HG03442 (cell line): ENCODE data around the gene ADCY10.
A peak's percentile ranks its signal among the peaks of the same experiment; 100 is the strongest.
"Not testable (repeated sequence)": the region's sequence is repeated elsewhere in the genome, so short reads cannot be mapped to it uniquely, and the experiment has no call there.

ENCODE experiments used
- ATAC-seq: cut with Tn5 transposase; IDR thresholded peaks from one replicate; pipeline ENCODE4 v1.9.1; 2021; ENCODE audit warnings: mild to moderate bottlenecking, moderate library complexity; ENCODE audit not compliant: unreplicated experiment

Gene ADCY10, protein sequence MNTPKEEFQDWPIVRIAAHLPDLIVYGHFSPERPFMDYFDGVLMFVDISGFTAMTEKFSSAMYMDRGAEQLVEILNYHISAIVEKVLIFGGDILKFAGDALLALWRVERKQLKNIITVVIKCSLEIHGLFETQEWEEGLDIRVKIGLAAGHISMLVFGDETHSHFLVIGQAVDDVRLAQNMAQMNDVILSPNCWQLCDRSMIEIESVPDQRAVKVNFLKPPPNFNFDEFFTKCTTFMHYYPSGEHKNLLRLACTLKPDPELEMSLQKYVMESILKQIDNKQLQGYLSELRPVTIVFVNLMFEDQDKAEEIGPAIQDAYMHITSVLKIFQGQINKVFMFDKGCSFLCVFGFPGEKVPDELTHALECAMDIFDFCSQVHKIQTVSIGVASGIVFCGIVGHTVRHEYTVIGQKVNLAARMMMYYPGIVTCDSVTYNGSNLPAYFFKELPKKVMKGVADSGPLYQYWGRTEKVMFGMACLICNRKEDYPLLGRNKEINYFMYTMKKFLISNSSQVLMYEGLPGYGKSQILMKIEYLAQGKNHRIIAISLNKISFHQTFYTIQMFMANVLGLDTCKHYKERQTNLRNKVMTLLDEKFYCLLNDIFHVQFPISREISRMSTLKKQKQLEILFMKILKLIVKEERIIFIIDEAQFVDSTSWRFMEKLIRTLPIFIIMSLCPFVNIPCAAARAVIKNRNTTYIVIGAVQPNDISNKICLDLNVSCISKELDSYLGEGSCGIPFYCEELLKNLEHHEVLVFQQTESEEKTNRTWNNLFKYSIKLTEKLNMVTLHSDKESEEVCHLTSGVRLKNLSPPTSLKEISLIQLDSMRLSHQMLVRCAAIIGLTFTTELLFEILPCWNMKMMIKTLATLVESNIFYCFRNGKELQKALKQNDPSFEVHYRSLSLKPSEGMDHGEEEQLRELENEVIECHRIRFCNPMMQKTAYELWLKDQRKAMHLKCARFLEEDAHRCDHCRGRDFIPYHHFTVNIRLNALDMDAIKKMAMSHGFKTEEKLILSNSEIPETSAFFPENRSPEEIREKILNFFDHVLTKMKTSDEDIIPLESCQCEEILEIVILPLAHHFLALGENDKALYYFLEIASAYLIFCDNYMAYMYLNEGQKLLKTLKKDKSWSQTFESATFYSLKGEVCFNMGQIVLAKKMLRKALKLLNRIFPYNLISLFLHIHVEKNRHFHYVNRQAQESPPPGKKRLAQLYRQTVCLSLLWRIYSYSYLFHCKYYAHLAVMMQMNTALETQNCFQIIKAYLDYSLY (N-terminal part only)

DNA sequence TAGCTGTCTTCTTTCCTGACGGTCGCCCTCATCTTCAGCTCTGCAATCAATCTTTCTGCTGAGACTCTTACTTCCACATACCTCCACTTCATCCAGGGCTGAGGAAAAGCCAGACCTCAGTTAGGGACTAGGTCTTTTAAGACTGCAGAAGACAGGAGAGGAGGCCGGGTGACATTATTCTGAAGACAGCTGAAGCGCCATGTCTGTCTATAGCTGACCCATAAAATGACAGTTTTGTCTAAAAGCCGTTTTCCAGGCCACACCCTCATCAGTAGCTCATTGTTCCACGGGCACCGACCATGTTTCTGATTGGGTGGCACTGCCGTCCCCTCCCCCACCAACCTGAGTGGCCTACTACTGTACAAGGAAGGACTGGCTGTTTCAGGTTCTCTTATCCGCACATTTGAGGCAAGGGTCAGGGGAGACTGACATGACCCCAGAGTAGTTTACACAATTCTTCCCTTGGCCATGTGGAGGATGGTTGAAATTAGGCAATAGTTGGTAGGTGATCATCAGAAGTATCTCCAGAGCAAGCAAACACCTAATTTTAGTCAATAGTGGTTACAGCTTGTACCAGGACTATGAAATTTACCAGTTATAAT, at the start of gene ADCY10:
TSS of gene ADCY10 (minus strand) at position 240 of the 602 bp plus-strand sequence. CDS start 8,994 bp downstream, outside the sequence.
- ATAC-seq: no peak

DNA sequence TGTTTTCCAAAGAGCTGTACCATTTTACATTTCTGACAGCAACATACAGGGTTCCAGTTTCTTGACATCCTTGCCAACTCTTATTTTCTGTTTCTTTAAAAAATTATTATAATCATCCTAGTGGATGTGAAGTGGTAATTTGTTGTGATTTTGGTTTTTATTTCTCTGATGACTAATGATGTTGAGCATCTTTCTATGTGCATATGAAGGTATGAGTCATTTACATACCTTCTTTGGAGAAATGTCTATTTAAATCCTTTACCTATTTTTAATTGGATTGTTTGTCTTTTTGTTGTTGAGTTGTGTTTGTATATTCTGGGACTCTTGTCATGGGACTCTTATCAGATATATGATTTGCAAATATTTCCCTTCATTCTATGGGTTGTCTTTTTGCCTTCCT, 43.8 kb upstream of the ADCY10 start:
- no peak for ATAC-seq

DNA sequence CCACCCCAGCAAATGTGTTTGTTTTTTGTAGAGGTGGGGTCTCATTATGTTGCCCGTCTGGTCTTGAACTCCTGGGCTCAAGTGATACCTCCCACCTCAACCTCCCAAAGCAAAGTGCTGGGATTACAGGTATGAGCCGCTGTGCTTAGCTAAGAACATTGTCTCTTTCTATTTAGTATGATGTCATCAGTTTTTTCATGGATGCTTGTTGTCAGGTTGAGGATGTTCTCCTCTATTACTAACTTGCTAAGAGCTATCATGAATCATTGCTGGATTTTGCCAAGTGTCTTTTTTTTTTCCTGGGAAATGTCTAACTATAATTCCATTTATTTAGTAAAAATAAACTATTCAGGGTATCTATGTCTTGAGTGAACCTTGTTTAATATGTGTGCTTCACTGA, 42.0 kb upstream of the ADCY10 start:
- ATAC-seq: no peak

DNA sequence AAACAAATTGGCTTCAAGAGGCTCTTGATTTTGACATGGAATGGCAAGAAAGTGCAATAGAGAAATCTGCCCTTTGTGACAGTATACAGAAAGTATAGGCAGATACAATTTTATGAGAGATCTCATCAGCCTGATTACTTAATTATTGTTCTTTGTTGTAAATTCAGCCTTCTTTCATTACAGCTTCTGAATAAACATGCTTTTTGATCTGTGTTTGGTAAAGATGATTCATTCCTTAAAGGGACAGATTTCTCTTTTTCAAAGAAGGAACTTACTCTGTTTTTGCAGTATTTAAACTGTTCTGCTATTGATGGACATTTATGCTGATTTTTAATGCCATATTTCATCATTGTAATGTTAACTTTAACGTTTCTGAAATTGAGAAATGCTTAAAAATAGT, 36.6 kb upstream of the ADCY10 start:
- ATAC-seq: no peak

DNA sequence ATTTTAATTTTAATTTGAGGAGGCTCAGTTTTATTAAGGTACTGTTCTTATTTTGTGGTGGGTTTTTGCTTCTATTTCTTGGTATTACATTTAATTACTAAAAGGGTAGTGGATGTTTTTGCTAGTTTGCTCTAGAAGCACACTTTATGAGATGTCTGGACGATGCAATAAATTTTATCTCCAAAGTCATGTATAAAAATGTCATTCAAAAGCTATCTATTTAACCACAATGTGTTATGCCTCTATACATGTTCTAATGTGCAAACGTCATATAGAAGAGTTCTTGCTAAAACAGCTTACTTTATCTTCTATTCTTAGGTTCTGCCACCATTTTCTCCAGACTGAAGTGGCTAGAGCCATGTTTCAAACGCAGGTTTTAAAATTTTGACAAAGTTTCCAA, 35.9 kb upstream of the ADCY10 start:
- no peak for ATAC-seq

DNA sequence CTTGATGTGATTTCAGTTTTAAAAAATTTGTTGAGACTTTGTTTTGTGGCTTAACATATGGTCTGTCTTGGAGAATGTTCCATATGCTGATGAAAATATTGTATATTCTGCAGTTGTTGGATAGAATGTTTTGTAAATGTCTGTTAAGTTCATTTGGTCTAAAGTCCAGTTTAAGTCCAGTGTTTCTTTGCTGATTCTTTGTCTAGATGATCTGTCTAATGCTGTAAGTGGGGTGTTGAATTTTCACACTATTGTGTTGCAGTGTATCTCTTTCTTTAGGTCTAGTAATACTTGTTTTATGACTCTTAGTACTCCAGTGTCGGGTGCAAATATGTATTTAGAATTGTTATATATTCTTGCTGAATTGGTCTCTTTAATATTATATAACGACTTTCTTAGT, 33.8 kb upstream of the ADCY10 start:
- ATAC-seq: no peak

DNA sequence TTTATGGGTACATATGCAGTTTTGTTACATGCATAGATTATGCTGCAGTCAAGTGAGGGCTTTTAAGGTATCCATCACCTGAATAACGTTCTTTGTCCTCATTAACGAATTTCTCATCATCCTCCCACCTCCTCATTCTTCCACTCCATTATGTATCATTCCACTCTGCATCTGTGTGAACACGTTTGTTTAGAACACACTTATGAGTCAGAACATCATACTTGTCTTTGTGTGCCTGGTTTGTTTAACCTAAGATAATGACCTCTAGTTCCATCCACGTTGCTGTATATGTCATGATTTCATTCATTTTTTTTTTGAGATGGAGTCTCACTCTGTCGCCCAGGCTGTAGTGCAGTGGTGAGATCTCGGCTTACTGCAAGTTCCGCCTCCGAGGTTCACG, 29.6 kb upstream of the ADCY10 start:
- ATAC-seq: no peak

DNA sequence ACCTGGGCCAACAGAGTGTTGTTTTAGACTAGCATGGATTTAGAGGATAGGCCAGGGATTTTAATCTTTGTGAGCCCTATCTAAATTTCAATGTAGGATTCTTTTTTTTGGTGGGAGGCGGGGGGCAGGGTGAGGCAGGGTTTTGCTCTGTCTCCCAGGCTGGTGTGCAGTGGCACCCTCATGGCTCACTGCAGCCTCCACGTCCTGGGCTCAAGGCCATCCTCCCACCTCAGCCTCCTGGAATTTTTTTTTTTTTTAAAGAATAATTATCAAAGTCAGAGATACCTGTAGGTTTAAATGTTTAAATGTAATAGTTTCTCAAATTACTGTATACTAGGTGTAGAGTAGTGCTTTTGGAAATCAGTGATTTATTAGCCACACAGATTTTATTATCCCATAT, 26.3 kb upstream of the ADCY10 start:
- no peak for ATAC-seq

DNA sequence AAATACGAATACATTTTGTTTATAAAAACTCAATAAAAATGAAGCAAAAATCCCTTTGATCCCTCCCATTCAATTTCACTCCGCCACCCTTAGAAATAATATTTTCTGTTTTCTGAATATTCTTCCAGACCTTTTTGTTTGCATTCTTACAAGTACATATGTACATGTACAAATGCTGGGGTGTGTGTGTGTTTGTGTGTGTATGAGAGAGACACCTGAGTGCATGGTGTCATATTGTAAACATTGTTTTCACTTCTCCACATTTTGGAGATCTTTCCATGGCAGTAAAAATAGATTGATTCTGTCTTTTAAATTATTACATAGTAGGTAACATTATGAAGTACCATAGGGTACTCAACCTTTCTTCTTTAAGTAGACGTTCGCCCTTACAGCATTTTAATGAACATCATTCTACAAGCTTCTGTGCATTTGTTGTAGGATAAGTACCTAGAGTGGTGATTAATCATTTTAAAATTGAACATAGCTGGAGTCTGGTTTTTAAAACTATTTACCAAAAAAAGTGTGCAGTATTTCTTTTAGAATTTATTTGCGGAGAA, 24.2 kb upstream of the ADCY10 start:
- ATAC-seq: no peak

DNA sequence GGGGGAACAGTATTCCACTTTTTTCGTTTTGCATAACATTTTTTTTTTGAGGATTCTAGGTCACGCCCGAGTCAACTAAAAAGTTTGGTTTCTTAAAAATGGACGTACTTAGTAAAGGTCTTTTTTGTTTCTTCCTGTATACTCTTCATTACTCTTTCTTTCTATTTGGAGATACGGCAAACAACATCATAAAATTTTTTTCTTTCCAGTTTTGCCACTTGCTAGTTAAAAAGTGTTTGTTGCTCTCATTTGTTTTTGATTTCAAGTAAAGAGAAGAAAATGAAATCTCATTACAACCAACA, 23.7 kb upstream of the ADCY10 start:
- ATAC-seq: no peak

DNA sequence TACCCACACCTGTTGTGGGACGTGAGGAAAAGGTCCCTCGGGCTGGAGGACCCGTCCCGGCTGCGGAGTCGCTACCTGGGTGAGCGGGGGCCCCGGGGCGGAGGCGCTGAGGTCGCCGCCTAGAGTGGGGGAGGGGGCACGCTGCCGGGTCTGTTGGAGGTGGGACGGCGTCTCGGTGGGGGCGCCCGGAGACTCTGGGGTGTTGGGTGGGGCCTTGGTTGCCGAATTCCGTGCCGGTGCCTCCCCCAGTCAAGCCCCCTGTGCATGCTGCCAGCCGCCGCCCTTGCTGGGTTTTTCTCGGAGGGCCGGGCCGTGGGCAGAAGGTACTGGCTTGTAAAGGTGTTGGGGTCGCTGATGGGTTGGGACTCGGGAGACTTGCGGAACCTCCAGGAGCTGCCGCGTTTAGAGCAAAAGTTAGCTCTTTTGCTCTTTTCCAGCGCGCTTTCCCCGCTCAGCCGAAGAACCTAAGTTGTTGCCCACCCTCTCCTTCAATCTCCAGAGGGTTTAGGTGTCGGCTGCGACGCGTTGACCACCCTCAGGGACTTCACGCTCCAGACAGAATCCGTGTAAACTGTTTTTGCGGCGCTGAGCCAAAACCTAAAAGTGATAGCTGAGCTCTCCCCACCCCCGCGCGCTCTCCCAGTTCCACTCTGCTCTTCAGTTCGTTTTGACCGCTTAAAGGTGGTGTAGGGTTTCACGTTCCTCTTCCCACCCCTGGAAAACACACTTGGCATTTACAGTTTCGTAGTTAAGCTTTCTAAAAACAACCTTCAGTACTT, 23.2 kb upstream of the ADCY10 start, which contains the start of gene MPC2:
TSS of gene MPC2 (minus strand) at position 143 of the 779 bp plus-strand sequence. CDS start 1,231 bp downstream, outside the sequence.
- peak; percentile 8 for ATAC-seq

DNA sequence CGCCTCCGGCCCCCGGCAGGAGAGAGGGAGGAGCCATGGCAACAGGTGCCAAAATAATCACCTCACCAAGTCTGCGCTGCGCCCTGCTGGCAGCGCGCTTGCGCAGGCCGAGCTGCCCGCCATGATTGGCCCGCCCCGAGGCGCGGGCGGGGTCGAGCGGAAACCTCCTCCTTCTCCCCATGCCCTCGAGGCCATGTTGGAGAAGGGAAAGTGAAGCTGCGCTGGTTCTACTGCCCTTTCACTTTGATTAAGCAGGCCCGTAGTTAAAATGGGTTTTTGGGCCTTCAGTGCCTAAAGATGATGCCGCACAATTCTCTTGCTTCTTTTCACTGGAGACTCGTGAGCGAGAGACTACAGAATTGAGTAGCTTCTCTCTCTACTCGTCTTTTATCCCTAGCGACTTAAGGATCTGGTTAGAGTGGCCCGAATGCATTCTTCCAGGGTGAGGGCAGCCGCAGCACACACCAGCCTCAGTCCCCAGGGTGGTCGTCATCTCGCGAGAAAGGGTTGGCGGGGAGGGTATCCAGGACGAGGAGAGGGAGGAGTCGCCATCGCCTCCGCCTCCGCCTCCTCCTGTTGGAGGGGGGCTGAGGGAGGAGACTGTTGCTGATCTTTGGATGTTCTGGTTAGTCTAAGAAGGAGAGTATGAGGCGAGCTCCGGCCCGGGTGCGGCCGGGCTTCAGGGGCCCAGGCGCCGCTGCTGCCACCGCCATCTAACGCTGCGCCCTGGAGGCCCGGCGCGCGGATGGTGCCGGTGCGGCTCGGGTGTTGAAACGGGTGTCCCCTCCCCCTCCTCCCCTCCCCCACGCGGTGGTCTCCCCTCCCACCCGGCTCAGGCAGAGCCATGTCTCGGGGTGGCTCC, 22.4 kb upstream of the ADCY10 start, which contains the start of gene DCAF6:
TSS of gene DCAF6 (plus strand) at position 616 of the 862 bp plus-strand sequence. CDS start at position 845, 229 bp downstream.
- peak; percentile 76 for ATAC-seq

DNA sequence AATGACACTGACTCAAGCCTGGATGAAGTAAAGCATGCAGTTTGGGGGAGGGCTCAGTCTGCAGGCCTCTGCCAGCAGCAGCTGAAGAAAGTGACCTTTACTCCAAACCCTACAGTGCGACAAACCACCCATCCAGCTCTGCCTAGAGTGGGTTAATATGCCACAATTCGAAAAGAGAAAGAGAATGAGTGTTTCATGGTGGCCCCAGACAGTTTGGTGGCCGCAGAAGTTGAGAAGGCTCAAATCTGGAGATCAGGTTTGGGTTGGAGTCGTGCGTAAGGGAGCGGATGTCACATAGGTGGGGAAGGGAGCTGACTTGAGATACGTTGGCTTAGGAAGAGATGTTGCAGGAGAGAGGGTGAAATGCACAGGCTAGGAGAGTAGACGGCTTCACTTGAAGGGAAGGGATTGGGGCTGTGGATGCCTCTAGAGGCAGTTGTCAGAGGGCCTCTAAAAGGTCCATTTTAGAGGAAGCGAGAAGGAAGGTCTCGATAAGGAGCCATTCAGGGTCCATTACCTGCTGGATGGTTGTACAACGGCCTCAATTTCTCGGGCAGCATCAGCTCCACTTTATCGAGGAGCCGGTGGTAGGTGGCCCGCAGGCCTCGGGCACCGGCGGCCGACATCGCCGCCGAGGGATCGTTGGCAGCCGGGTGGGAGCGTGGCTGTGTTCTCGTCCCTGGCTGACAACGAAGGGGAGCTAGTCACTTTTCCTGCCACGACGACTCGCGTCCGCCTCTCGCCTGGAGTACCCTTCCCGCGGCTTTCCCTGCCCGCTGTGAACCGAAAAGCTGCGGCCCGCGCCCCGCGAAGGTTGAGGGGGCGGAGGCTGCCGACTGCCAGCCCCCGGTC, 21.5 kb upstream of the ADCY10 start:
- peak; percentile 6 for ATAC-seq

DNA sequence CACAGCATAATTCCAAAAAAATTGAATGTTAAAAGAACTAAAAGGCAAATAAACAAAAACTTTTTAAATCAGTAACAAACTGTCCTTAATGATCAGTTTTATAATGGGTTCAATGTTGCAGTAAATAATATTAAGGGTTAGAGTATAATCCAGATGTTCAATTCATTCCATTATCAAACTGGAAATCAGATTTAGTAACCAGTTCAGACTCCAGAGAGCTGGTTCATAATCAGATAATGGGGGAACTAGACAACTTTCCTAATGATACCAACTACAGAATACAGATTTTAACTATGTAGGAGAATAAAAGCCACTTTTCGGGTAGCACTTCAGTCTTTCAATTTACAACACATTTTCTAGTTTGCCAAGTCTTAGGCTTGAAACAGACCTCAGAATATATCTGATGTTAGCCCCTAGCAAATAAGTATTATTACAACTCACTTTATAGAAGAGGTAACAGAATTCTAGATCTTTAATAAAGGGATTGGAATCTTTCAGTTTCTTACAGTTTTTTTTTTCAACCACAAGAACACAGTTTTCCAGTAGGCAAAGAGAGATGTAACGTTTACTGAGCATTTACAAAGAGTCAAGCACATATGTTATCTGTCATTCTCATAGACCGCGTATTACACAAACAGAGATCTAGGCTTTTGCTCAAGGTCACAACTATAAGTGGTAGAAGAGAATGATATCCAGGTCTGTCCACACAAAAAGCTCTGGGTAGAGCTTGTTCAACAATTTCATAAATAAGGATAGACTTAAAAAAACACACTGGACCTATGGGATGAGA, 20.7 kb upstream of the ADCY10 start:
- ATAC-seq: no peak

DNA sequence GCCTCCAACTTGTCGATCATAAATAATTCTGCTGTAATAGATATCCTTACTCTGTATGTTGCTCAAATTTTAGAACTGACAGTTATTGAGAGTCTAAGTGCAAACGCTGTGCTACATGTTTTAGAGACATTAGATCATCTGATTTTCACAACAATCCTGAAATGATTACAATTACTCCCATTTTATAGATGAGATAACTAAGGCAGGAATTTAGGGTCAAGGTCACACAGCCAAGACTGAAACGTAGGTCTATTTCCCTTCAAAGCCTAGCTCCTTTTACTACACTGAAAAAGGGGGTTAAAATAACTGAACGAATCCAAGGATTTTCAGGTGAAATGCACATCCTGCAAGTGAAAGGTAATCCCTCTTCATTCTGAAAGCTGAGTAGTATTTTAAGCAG, 19.9 kb upstream of the ADCY10 start:
- no peak for ATAC-seq

DNA sequence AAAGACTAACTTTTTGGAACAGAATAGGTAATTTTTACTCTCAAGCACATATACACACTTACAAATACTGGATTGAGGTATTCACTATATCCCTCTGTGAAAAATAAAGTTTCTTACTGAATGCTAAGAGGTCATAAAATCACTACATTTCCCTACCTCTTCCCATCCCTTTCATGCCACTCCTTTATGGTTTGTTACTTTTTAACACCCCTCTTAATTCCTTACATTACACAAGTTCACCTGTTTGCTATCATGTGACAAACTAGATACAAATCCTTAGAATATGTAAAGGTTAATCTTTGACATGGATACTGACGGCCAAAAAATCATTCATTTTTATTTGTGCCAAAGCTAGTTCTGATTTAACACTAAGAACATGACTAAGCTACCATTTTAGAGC, 15.8 kb upstream of the ADCY10 start:
- no peak for ATAC-seq

DNA sequence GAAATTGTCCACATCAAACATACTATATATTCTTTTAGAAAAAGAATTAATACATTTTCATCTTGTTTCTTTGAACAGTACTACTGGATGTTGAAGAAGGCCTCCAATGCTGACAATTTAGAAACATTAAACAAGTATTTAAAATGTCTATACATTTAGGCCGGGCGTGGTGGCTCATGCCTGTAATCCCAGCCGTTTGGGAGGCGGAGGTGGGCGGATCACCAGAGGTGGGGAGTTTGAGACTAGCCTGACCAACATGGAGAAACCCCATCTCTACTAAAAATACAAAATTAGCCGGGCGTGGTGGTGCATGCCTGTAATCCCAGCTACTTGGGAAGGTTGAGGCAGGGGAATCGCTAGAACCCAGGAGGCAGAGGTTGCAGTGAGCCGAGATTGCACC, 15.0 kb upstream of the ADCY10 start:
- ATAC-seq: not testable (repeated sequence)
